ENCODE data around the gene CMTM2. TPM values are rescaled to one million over a fixed set of nuclear protein-coding genes. Genes with fewer than 3 reads are reported as not detected.

CMTM2 gene
- total and polyA plus RNA-seq, 11 donors = 0.52 TPM; not detected in 10

GRCh38 chr16:66612422-66612821 is 33.2 kb downstream of the CMTM2 start:
- Histone ChIP-seq H3K27ac (no peak overlapping the region), H3K36me3 (peaks cover 0 to 64% (median 50%) of the 10 kb centered on the region in 9 donors), H3K4me1 (peaks cover 0 to 16% (median 11%) of the 10 kb centered on the region in 12 donors), H3K4me3 (no peak overlapping the region), H3K27me3 (no peaks in the 10 kb centered on the region), H3K9me3 (no peaks in the 10 kb centered on the region)
- 85 to 92% (median 87%) methylated on average over 13 to 14 of the region's 14 CpGs for WGBS, 4 donors
- ATAC-seq (no peak), DNase-seq (no peak)
- no peak for TF ChIP-seq POLR2A (IDR thresholded peaks at IDR 0.05)
- TF ChIP-seq CTCF (IDR thresholded peaks at IDR 0.05) = no peak
- intact Hi-C loops (cut with DNase I) = loop anchor here in 2 of 10 donors (5.0 to 10.0 kb wide), 2 partner anchors 82 to 255 kb away; partner anchors contain the start of gene CMTM4 (in 1 of the 2)

GRCh38 chr16:66614161-66614802 is 35.0 kb downstream of the CMTM2 start:
- Histone ChIP-seq H3K9me3 (no peaks in the 10 kb centered on the region), H3K27me3 (no peaks in the 10 kb centered on the region), H3K36me3 (peaks cover 0 to 57% (median 44%) of the 10 kb centered on the region in 9 donors), H3K27ac (no peak overlapping the region), H3K4me3 (no peak overlapping the region), H3K4me1 (peaks cover 0 to 13% (median 6%) of the 10 kb centered on the region in 12 donors)
- no peak for TF ChIP-seq CTCF (IDR thresholded peaks at IDR 0.05)
- TF ChIP-seq POLR2A (IDR thresholded peaks at IDR 0.05) = no peak
- intact Hi-C loops (cut with DNase I) = loop anchor here in 2 of 10 donors (5.0 to 10.0 kb wide), 2 partner anchors 81 to 253 kb away; partner anchors contain the start of gene CMTM4 (in 1 of the 2)
- 86 to 90% (median 87%) methylated on average over 11 to 12 of the region's 12 CpGs for WGBS, 4 donors
- ATAC-seq (no peak), DNase-seq (no peak)

GRCh38 chr16:66616169-66616568 is 36.9 kb downstream of the CMTM2 start:
- intact Hi-C loops (cut with DNase I) = loop anchor here in 1 of 10 donors (10.0 kb wide), 1 partner anchor 79 kb away; the partner anchor contains the start of gene CMTM4

More at GRCh38 chr16:66616169-66616568, 36.9 kb downstream of the CMTM2 start:
- Histone ChIP-seq H3K27me3 (no peaks in the 10 kb centered on the region), H3K36me3 (peaks cover 0 to 40% (median 30%) of the 10 kb centered on the region in 9 donors), H3K4me3 (no peak overlapping the region), H3K27ac (no peak overlapping the region), H3K9me3 (no peaks in the 10 kb centered on the region), H3K4me1 (peaks cover 0 to 24% (median 12%) of the 10 kb centered on the region in 12 donors)
- ATAC-seq = no peak
- TF ChIP-seq CTCF (IDR thresholded peaks at IDR 0.05) = no peak
- no peak for TF ChIP-seq POLR2A (IDR thresholded peaks at IDR 0.05)
- no peak for DNase-seq
- 93 to 96% (median 95%) methylated on average over 4 of the region's 4 CpGs for WGBS, 4 donors

All from heart left ventricle (tissue), 16 donors.